GM19455 (cell line): ENCODE results near the gene AWAT2.

Experiments
- ATAC-seq: cut with Tn5 transposase; IDR thresholded peaks from one replicate; pipeline ENCODE4 v1.9.1; 2021; ENCODE audit not compliant: unreplicated experiment

AWAT2 gene

GRCh38 chrX:70042399-70043371 lies 7.1 kb downstream of the AWAT2 start:
- no peak for ATAC-seq

DNA sequence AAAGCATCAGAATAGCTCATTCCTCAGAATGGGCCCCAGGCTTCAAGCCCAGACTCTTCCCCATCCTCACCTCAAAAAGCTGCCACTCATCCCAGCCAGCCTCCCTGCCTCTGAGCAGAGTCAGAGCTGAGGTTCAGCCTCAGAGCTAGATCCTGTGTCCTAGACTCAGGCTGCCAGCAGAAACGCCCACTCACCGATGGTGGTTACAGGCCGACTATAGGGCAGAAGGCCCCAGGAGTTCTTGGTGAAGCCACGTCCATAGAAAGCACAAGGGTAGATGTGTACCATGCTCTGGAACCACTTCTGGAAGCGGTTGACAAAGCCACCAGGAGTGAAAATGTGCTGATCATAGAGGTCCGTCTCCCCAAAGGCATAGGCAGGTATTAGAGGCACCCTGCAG lies 7.7 kb downstream of the AWAT2 start:
- no peak for ATAC-seq

GRCh38 chrX:70039758-70040157 lies 10.0 kb downstream of the AWAT2 start:
- ATAC-seq: no peak

- no peak for ATAC-seq
These were observed 10.8 kb downstream of the AWAT2 start for GRCh38 chrX:70038951-70039350.

DNA sequence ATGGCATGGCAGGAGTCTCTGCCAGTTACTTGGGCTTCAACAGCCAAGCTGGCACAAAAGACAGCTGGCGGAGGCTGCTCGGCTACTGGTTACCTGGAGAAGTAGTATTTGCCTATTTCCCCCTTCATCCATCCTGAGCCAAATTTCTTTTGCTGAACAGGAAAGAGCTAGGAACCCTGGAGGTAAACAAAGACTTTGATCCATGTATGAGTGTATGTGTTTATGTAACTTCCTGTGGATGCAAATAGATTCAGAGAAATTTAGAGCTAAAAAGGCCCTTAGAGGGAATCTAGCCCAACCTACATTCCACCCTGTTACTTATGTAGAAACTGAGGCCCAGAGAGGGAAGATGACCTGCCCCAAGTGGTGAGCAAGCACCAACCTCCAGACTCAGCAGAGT lies 11.2 kb downstream of the AWAT2 start:
- ATAC-seq: no peak

DNA sequence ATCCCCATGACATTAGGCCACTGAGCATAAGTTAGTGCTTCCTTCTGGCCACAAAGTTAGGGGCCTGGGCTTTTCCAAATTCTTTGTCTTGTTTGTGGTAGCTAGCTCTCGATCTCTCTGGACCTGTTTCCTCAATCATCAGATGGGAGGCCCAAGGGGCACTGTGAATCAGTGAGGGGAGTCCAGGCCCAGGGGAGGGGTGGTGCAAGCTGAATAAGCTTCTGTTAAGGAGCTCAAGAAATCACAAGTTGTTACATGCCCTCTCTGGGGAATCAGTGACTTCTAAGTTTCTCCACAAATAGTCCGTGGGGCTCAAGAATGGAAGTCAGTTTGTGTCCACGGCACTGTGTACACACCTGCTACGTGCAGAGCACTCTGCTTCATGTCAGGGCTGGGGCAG lies 15.1 kb downstream of the AWAT2 start:
- ATAC-seq: no peak

DNA sequence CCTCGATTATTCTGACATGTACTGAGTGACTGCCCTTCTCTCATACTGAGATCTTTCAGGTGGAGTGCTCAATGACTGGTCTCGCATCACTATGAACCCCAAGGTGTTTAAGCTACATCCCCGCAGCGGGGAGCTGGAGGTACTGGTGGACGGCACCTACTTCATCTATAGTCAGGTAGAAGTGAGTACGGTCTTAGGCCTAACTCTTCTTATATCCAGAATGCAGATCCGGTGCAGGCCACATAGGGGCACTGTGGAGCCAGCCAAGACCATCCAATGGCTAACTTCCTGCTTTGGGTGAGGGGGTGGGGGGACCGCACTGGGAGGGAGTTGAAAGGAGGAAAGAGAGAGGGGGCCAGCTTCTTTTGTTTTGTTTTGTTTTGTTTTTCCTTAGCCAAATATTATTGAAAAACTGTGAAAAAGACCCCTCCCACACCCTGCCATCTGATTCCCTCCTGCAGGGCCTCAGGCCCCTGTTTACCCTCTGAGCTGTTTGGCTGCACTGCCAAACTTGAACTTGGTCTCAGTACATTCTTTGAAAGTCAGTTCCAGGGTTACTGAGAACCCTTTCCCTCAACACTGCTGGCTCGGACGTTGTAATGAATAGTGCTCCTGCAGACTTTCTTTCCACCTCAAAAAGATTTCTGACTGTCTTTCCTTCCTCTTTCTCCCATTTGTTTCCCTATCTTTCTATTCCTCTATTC lies 16.2 kb downstream of the AWAT2 start:
- ATAC-seq: peak; percentile 75

GRCh38 chrX:70032792-70033191 lies 16.9 kb downstream of the AWAT2 start:
- ATAC-seq: no peak

- peak; percentile 71 for ATAC-seq
These were observed 19.4 kb downstream of the AWAT2 start for GRCh38 chrX:70030301-70030767.

DNA sequence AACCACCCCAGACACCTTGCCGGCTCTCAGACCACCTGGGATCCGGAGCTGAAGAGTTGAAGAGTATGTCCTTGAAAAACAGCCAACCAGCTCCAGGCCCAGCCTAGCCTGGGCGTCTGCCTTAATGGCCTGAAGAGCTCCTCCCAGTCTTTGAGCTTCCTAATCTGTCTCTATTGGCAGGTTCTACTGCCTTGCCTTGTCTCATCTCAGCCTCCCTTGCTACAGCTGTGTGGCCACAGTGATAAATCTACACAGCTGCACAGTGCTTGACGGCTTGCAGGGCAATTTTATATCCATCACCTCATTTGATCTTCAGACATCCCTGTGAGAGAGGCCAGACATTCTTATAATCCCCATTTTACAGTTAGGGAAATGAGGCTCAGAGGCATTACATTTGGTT lies 19.9 kb downstream of the AWAT2 start:
- ATAC-seq: no peak

- ATAC-seq: no peak
These were observed 22.9 kb downstream of the AWAT2 start for GRCh38 chrX:70026851-70027200.

DNA sequence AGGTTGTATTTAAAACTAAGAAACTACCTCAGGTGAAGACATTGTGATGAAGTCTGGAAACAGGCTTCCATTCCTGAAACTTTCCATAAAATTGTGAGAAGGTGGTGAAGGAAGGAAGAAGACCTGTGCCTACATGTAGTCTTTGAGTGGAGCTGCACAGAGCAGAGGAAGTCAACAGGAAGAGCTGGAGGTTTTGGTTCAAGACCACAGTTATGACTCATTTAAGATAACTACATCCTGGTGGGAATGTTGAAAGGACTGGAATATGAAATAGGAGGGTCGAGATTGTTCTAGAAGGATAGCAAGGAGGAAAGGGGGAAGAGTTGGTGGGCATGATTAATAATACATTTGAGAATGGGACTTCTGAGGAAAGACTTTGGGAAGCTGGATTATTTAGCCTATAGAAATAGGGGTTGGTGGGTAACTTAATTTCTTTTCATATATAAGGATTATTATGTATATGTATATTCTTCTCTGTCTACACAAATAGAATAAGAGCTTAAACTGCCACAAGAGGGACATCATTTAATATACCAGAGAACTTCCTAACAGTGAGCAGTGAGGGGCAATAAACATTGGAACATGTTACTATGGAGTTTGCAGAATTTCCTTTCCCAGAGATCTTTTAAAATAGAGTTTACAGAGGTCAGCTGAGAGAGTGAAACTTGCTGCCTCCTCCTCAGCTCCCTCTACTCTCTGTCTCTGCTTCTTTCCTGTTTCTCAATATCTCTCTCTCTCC lies 23.5 kb downstream of the AWAT2 start:
- ATAC-seq: no peak

GRCh38 chrX:70025464-70025863 lies 24.3 kb downstream of the AWAT2 start:
- no peak for ATAC-seq

DNA sequence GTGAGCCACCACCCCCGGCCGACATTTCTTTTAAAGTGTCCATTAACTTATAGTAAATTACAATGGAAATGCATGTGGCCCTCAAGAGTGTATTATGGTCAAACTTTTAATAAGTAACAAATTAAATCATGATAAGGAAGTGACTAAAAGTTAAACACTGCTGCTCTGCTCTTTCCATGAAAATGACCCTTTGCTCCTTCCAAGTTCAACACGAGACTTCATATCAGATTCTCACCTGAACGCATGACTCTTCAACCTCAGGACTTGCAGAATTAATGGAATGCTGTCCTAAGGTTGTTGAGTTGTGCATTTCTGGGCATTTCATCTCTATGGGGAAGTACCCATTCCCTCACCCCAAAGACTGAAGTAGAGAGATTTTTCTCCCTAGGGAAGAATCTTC lies 27.1 kb downstream of the AWAT2 start:
- ATAC-seq: no peak

GRCh38 chrX:70016513-70016912 lies 33.2 kb downstream of the AWAT2 start:
- ATAC-seq: no peak

GRCh38 chrX:70013466-70014381 lies 36.0 kb downstream of the AWAT2 start:
- no peak for ATAC-seq

DNA sequence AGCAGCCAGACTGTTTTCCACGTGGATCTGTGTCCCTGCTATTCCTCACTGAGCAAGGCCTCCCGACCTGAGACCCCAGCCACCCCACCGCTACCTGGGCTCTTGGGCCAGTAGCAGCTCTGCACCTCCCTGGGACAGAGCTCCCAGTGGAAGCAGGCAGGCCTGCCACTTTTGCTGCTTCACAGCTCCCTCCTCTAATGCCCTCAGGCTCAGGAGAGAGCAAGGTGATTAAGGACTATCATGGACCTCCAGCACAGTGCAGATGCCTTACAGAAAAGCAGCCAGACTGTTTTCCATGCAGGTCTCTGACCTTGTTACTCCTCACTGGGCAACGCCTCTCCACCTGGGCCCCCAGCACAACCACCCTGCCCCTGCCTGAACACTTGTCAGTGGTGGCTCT lies 37.0 kb downstream of the AWAT2 start:
- ATAC-seq: no peak

GRCh38 chrX:70009970-70010369 lies 39.8 kb downstream of the AWAT2 start:
- no peak for ATAC-seq

- ATAC-seq: no peak
These were observed 40.7 kb downstream of the AWAT2 start for GRCh38 chrX:70009049-70009448.

GRCh38 chrX:70007946-70008345 lies 41.8 kb downstream of the AWAT2 start:
- ATAC-seq: no peak
